Middle frontal gyrus (tissue), 1 donor: ENCODE data around the gene AP1S1.
"Not testable (repeated sequence)": the region's sequence is repeated elsewhere in the genome, so short reads cannot be mapped to it uniquely, and the experiment has no call there.

ENCODE experiments used
- DNase-seq: peaks from one replicate; pipeline ENCODE4 v3.0.0-alpha.2; 2015; ENCODE audit warnings: low spot score; ENCODE audit errors: extremely low spot score

The AP1S1 gene

DNA sequence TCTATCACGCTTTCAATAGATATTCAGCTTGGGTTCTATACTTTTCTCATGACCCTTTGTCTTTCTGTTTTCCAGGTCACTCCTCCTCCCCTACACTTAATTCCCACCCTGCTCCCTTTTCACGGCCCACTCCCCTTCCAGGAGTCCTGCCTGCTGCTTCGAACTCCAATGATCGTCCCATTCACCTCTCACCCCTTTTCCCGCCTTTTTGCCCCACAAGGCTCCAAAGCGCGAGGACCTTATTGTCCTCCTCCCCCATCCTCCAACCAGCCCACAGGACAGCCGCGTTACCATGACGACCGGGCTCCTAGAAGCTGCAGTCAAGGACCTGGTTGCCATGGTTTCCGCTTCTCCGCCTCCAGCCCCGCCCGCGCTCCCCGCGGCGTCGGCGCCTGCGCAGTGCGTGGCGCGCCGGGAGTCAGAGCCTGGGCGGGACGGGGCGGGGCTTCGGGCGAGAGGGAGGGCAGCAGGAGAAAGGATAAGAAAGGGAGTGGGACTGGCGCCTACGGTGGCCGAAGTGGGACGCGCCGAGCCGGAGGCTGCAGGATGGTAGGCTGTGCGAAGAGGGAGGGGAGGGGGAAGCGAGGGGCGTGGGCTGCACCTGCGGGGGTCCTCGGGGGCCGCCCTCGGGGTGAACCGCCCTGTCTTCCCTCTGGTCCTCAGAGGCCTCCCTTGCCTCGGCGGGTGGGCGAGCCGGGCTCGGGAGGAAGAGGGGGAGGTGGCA lies at the start of gene AP1S1:
AP1S1 (plus strand) TSS at position 508 of the 724 bp plus-strand sequence; CDS start at position 547, 39 bp downstream.
- DNase-seq = peak; percentile 85

DNA sequence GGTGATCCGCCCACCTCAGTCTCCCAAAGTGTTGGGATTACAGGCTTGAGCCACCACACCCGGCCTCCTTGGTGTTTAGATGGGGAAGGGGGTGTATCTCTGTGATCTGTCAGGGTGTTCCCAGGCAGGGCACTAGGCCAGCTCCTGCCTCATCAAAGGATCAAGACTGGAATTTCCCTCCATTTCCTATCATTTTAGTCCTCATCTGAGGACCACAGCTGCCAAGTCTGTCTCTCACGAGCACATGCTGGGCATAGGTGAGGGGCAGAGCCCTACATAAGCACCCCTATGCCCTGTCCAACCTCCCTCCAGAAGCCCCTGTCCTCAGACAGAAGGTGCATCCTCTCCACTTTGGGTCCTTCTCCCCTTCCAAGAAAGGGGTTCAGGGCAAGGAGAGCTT lies 49.5 kb upstream of the AP1S1 start:
- no peak for DNase-seq

DNA sequence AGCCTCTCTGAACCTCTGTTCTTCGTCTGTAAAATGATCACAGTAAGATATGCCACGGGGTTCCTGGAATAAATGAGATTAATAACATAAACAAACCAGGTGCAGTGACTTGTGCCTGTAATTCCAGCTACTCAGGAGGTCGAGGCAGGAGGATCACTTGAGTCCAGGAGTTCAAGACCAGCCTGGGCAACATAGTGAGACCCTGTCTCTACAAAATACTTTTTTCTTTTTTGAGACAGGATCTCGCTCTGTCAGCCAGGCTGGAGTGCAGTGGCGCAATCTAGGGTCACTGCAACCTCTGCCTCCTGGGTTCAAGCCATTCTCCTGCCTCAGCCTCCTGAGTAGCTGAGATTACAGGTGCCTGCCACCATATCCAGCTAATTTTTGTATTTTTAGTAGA lies 49.0 kb upstream of the AP1S1 start:
- DNase-seq = not testable (repeated sequence)

DNA sequence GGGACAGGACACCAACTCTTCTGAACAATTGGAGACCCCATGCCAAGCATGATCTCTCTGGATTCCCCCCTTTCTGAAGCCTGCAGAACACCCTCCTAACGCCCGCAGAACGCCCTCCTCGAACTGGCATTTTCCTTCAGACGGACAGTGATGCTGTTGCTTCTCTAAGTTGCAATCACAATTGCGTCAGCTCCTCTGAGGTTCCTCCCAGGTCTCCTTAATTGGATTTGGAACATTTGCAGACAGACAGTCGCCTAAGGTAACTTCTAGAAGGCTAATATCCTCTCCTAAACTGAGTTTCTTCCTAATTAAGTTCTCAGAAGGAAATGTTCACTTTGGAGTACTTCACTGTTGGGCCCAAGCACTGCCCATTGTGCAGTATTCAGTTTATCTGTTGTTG lies 47.9 kb upstream of the AP1S1 start:
- DNase-seq = no peak

DNA sequence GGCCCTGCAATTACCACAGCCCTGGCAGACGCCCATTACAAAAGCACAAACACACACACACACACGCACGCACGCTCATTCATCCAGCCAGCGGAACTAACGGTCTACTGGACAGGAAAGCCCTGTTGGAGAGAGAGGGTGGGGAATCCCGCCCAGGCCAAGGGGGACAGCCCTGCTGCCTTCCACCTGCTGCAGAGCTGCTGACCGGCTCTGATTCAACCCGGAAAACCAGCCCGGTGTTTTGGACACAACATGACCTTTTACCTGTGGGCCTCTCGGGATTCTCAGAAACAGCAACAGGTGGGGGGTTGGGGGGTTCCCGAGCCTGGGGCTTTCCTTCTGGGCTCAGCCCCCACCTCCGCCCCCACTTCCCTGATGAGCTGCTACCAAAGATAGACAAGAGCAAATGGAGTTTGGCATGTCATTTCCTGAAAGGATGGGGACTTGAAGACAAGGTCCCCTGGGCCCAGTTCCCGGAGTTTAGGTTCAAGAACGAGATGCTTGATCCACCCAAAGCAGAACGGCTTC lies 45.9 kb upstream of the AP1S1 start:
- no peak for DNase-seq

DNA sequence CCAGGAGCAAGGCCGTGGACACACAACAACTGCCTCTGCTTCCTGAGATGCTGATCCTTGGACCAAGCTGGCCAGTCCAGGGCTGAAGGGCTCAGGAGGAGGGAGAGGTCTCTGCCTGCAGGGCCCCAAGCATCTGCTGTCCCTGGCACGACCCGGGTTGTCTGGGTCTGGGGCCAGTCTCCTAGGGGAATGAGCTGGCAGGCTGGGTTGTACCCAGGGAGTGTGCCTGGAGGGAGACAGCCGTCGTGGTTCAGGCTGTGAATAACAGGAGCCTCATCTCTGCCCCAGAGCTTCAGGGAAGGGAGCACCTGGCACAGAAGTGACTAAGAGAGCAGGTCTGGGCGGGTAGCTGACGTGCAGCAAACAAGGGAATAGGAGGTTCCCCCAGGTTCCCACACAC lies 45.3 kb upstream of the AP1S1 start:
- DNase-seq = no peak

DNA sequence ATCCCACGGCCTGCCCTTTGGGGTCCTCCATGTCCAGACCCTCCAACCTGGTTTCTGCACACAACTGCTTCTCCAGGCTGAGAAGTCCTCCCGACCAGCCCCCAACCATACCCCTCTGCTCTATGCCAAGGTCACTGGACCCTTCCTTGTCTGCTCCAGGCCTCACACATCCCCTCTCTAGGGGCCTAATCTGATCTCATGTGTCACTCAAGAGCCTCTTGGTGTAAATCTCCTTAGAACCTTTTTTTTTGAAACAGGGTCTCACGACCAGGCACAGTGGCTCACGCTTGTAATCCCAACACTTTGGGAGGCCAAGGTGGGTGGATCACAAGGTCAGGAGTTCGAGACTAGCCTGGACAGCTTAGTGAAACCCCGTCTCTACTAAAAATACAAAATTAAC lies 44.9 kb upstream of the AP1S1 start:
- no peak for DNase-seq

DNA sequence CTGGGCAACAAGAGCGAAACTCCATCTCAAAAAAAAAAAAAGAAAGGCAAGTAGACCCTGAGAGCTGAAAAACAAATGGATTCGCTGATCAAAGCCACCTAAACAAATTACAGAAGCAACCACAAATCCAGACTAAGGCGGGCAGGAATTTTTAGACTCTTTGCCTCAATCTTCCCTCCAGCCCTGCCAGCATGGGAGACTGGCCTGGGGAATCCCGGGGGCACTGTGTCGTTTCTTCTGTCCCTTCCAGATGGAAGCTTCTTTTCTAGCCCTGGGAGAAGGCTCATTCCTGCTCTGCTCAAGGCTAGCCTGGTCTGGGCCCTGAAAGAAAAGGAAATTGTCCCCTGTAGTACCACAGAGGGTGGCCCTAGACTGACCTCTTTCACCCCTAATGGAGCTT lies 43.0 kb upstream of the AP1S1 start:
- DNase-seq = no peak

DNA sequence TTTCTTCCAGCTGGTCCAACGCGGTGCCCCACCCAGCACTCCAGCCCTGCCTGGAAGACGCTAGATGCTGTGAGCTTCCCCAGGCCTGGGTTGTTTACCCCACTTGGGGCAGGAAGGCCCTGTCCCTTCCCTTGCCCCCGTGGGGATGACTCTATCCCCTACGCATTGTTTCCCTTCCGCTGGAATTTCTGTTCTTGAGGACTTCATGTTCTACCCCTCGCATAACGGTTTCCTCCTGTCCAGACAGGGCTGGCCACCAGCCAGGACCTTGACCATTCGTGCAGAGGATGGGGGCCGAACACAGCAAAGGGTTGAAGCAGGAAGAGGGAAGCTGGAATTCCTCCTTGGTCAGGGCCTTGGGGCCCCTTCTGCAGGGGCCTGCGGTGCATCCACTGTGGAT lies 42.0 kb upstream of the AP1S1 start:
- no peak for DNase-seq

DNA sequence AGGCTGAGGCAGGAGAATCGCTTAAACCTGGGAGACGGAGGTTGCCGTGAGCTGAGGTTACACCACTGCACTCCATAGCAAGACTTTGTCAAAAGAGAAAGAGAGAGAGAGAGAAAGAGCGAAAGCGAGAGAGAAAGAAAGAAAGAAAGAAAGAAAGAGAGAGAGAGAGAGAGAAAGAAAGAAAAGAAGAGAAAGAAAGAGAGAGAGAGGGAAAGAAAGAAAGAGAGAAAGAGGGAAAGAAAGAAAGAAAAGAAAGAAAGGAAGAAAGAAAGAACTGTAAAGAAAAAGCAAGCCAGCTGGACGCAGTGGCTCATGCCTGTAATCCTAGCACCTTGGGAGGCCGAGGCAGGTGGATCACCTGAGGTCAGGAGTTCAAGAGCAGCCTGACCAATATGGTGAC lies 41.1 kb upstream of the AP1S1 start:
- not testable (repeated sequence) for DNase-seq

DNA sequence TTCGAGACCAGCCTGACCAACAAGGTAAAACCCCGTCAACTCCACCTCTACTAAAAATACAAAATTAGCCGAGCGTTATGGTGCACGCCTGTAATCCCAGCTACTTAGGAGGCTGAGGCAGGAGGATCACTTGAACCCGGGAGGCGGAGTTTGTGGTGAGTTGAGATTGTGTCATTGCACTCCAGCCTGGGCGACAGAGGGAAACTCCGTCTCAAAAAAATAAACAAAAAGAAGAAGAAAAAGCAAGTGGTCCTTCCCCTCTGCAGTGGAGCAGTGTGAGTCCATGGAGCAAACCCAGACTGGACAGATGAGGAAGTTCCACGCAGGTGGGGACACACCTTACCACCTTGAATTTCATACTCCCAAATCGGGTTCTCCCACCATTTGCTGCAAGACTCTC lies 40.4 kb upstream of the AP1S1 start:
- DNase-seq = no peak

DNA sequence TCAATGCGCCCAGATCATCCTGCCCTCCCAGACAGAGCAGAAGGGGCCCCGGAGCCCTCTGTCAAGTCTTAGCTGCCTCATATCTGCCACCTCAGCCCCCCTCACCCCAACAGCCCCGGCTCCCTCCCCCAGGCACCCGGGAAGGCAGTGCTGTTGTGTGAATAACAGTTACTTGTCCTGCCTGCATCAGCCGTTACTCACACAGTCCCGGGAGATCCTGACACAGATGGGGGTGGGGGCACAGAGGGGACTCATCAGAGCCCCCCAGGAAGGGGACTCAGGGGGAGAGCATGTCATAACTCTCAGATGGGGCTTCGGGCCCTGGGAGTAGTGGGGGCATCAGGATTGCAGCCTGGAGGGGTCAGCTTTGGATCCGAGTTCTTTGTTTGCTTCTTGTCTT lies 39.8 kb upstream of the AP1S1 start:
- DNase-seq = no peak

DNA sequence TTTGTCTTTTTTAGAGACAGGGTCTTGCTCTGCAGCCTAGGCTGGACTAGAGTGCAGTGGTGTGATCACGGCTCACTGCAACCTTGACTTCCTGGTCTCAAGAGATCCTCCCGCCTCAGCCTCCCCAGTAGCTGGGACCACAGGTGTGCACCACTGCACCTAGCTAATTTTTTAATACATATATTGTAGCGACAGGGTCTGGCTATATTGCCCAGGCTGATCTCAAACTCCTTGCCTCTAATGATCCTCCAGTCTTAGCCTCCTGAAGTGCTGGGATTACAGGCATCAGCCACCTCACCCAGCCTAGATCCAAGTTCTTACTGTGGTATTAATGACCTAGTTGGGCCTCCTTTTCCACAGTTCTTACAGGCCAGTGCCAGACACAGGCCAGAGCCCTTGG lies 39.1 kb upstream of the AP1S1 start:
- DNase-seq = no peak

DNA sequence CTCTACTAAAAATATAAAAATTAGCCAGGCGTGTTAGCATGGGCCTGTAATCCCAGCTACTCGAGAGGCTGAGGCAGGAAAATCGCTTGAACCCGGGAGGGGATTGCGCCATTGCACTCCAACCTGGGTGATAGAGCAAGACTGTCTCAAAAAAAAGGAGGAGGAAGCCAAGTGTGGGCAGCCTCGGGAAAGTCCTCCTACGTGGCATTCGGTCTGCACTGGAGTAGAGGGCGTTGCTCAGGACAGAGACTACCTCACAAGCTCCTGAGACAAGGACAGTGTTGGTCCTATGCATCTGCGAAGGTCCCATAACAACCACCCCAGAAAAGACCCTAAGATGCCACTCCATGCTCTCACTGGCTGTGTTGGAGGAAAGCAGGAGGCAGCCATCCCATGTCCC lies 37.4 kb upstream of the AP1S1 start:
- DNase-seq = no peak

DNA sequence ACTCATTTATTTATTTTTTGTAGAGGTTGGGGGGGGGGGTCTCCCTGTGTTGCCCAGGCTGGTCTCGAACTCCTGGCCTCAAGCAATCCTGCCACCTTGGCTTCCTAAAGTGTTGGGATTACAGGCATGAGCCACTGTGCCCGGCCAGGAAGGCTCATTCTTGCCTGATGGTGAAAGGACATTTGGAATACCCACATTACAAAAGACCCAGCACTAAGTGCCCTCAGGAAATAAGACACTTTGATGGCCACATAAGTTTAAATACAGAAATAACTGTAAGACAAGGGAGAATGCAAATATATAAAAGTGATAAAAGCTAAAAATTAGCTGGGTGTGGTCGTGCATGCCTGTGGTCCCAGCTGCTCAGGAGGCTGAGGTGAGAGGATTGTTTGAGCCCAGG lies 35.4 kb upstream of the AP1S1 start:
- no peak for DNase-seq

DNA sequence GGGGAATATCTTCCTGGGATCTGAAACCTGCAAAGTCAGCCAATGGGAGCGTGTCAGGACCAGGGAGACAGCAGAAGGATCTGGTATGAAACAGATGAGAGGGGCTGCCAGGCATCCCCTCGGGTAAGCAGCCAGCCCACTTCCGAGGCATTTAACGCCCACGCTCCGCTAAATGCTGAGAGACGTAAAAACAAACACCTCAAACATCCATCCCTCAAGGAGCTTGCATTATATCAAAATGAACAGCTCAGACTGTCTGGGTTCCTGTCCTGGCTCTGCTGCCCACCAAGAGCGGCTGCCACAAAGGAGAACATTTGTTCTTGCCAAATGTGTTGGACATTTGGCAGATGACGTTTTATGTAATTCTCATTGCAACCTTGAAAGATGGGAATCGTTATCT lies 34.4 kb upstream of the AP1S1 start:
- no peak for DNase-seq

DNA sequence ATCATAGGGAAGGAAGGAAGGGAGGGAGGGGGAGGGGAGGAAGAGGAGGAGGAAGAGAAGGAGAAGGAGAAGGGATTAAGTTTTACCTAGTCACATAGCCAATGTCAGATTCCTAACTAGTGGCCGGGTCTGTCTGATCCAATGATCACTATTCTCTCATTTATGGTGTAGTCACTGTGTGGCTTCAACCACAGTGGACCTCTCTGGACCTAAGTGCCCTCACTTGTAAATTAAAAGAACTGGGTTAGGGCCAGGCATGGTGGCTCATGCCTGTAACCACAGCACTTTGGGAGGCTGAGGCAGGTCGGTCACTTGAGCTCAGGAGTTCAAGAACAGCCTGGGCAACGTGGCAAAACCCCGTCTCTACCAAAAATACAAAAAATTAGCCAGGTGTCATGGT lies 34.0 kb upstream of the AP1S1 start:
- DNase-seq = no peak

DNA sequence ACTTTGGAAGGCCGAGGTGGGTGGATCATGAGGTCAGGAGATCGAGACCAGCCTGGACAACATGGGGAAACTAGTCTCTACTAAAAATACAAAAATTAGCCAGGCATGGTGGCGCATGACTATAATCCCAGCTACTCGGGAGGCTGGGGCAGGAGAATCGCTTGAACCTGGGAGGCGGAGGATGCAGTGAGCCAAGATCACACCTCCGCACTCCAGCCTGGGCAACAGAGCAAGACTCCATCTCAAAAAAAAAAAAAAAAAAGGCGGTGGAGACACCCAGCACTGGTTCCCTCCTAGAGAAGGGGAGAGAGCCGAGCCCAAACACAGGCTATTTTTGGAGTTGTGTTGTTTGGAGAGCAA lies 32.7 kb upstream of the AP1S1 start:
- DNase-seq = not testable (repeated sequence)

DNA sequence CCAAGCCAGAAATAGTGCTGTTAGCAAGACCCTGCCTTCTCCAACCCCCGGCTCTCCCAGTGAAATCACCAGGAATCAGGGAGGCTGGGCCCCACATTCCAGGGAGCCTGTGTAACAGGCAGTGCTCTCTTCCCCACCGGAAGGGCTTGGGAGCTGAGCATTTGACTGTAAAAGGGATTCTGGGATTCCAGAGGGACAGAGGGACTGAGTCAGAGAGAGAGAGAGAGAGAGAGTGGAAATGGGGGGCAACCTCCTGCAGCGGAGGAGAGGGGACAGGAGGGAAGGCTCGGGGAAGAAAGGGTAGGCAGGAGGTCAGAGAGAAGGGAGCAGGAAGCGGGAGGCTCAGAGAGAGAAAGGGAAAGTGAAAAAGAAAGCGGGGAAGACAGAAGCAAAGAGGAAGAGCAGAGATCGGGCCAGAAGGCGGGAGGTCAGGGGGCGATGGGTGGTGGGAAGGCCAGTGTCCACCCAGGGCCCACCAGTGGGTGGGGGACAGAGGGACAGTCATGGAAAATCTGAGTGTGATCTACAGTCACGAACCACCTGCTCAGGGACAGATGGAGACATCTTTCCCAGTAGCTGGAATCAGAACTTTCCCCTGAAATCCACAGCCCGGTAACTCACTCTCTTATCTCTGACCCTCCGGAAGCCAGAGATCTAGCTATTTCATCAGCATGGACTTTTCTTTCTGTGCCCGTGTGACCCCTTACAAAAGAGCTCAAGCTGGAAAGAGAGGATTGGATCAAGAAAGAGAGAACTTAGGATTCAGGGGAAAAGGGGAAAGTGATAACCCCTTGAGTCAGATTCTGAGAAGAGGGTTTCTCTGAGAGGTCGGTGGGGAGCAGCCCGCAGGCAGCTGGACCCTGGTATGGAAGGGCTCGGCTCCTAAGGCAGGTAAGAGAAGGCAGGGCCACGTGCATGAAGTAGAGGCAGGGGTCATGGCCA lies 32.0 kb upstream of the AP1S1 start:
- DNase-seq = no peak

DNA sequence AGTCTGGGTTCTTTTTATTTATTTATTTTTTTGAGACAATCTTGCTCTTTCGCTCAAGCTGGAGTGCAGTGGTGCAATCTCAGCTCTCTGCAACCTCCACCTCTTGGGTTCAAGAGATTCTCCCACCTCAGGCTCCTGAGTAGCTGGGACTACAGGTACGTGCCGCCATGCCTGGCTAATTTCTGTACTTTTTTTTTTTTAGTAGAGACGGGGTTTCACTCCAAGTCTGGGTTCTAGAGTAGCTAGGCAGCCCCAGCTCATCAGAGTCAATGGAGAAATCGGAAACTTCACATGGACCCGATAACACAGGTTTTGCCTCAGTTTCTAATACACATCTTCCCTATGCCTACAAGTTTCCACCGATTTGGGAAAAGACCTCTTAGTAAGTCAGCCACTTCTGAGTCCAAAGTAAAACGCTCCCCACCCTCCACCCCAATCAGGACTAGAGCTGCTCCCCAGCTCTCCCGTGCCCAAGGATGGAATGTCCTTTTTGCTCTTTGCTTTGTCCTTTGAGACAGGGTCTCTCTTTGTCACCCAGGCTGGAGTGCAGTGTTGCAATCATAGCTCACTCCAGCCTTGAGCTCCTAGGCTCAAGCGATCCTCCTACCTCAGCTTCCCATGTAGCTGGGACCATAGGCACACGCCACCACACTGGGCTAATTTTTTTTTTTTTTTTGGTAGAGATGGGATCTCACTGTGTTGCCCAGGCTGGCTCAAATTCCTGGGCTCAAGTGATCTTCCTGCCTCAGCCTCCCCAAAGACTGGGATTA lies 31.2 kb upstream of the AP1S1 start:
- no peak for DNase-seq

DNA sequence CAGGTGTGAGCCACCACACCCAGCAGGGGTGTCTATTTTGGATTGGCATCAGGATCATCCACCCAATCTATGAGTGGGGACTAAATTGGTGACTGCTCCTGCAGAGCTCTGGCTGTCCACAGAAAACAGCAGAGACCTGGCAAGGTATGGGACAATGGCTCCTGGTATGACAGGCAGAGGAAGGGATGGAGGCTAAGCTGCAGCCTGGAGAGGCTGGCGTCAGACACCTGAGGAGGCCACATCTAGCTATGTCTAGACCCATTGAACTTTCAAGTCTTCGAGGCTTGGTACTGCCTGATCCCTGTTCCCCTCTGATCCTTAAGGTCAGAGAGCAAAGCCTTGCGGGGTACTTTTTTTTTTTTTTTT lies 30.6 kb upstream of the AP1S1 start:
- DNase-seq = no peak
